SH-SY5Y (cell line): ENCODE measurements around the gene CSNK2A1.

ENCODE experiments used
- GATA2 ChIP-seq: IDR thresholded peaks from 2 replicates; pipeline ENCODE4 v1.6.1; 2011; ENCODE audit warnings: mild to moderate bottlenecking, low read depth, low read length
- GATA3 ChIP-seq: IDR thresholded peaks from 2 replicates; pipeline ENCODE4 v1.6.1; 2011; ENCODE audit warnings: low read depth, mild to moderate bottlenecking, low read length, moderate library complexity

DNA sequence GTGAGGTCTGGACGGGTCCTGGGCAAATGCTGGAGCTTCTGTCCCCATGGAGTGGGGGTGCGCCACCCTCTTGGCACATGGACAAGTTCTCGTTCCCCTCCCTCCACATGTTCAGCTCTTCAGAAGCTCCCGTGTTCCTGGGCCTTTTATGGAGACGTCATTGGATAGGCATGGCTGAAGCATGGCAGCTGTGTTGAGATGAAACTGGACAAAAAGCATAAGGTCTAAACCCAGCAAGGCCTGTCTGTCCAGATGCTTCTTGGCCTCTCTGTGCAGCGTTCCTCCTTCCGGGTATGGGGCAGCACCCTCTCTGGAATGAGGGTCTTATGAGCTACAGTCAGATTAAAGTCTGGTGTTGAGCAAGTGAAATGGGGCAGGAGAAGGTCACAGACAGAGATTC is 108.0 kb downstream of the CSNK2A1 start:
- TF ChIP-seq GATA2 (no peak), GATA3 (no peak)
